ENCODE measurements around the gene HTR3A.

Gene HTR3A

DNA sequence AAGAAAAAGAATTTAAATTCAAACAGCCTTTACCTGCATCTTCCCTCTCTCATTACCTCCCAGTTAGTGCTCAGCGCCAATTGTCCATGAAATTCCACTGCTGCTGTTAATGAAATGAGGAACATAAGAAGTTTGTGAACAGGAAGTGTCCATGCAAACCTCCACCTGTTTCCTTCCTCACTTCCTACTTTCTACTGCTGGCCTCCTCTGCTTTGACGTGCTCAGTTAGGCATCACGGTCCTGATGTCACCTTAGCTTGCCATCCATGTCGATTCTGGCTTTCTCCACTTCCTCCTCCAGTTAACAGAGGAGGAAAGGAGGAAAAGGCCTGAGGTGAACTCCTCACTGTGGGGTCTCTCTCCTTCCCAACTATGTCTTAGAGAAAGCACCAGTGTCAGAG lies 26.9 kb upstream of the HTR3A start:
- Histone ChIP-seq H3K4me3 (no peak overlapping the region), H4K20me1 (no peaks in the 10 kb centered on the region), H3K4me1 (peaks cover 8% of the 10 kb centered on the region), H3K9ac (no peak overlapping the region), H3K4me2 (peak overlapping the region; percentile 49), H3K27me3 (no peaks in the 10 kb centered on the region), H3K36me3 (no peaks in the 10 kb centered on the region), H3K27ac (no peak overlapping the region), H3K9me3 (no peaks in the 10 kb centered on the region)
- no peak for TF ChIP-seq Cebpa-rat (IDR thresholded peaks at IDR 0.05)

DNA sequence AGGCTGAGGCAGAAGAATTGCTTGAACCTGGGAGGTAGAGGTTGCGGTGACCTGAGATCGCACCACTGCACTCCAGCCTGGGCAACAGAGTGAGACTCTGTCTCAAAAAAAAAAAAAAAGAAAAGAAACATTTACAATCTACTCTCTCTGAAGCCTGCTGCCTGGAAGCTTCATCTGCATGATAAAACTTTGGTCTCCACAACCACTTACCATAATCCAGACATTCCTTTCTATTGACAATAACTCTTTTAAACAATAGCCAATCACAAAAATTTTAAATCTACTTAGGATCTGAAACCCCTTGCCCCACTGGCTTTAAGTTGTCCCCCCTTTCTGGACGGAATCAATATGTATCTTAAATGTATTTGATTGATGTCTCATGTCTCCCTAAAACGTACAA lies 25.0 kb upstream of the HTR3A start:
- Histone ChIP-seq H3K4me2 (no peak overlapping the region), H4K20me1 (no peaks in the 10 kb centered on the region), H3K4me3 (no peak overlapping the region), H3K27ac (no peak overlapping the region), H3K36me3 (no peaks in the 10 kb centered on the region), H3K9me3 (no peaks in the 10 kb centered on the region), H3K4me1 (peaks cover 8% of the 10 kb centered on the region), H3K9ac (no peak overlapping the region), H3K27me3 (no peaks in the 10 kb centered on the region)
- TF ChIP-seq Cebpa-rat (IDR thresholded peaks at IDR 0.05), result no peak

DNA sequence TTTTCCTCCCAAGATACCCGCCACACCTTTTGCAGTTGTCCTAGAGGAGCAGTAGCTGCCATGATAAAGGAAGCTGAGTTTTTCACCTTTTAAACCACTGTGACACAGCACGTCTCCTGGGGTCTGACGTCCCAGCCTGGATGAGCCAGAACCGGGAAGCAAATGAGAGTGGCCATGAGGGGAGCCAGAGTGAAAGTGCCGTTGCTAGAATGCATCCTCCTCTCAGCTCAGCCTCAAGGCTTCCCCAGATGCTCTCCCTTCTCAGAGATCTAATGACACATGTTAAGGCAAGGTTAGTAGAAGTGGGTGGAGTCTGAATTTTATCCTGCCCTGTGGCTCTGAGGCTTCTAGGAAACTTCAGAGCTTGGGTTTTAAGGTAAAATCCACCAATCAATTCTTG lies 23.4 kb upstream of the HTR3A start:
- no peaks in the 10 kb centered on the region for H4K20me1 ChIP-seq
- H3K36me3 ChIP-seq, result no peaks in the 10 kb centered on the region
- no peak overlapping the region for H3K4me3 ChIP-seq
- no peaks in the 10 kb centered on the region for H3K27me3 ChIP-seq
- no peaks in the 10 kb centered on the region for H3K9me3 ChIP-seq
- no peak for TF ChIP-seq Cebpa-rat (IDR thresholded peaks at IDR 0.05)
- H3K4me2 ChIP-seq, result no peak overlapping the region
- H3K9ac ChIP-seq, result no peak overlapping the region
- H3K27ac ChIP-seq, result no peak overlapping the region
- H3K4me1 ChIP-seq, result peaks cover 8% of the 10 kb centered on the region

- no peaks in the 10 kb centered on the region for H3K27me3 ChIP-seq
- no peak overlapping the region for H3K4me3 ChIP-seq
- H3K4me2 ChIP-seq, result no peak overlapping the region
- no peaks in the 10 kb centered on the region for H3K9me3 ChIP-seq
- no peak for TF ChIP-seq Cebpa-rat (IDR thresholded peaks at IDR 0.05)
- peaks cover 8% of the 10 kb centered on the region for H3K4me1 ChIP-seq
- no peaks in the 10 kb centered on the region for H4K20me1 ChIP-seq
- H3K36me3 ChIP-seq, result no peaks in the 10 kb centered on the region
- H3K9ac ChIP-seq, result no peak overlapping the region
- no peak overlapping the region for H3K27ac ChIP-seq
These were observed 22.8 kb upstream of the HTR3A start for GRCh38 chr11:113952070-113952469.

DNA sequence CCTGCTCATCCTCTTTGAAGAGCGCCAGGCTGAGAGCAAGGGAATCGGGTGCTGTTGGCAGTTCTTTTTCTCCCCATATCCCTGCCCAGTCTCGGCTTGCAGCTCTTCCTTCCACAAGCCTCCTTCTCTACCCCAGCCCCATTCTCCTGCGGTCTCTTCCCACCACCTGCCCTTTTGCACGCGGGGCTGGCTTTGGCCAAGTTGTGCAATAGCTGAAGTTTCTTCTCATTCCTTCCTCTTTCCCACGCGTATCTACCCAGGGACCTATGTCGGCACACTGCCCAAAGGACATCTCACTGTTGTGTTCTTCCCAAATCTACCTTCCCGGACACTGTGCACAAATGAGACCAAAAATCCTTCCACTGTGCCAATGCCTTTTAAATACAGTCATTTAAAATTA lies 22.3 kb upstream of the HTR3A start:
- TF ChIP-seq Cebpa-rat (IDR thresholded peaks at IDR 0.05), result no peak
- no peaks in the 10 kb centered on the region for H3K9me3 ChIP-seq
- no peak overlapping the region for H3K9ac ChIP-seq
- H4K20me1 ChIP-seq, result no peaks in the 10 kb centered on the region
- H3K36me3 ChIP-seq, result no peaks in the 10 kb centered on the region
- no peak overlapping the region for H3K4me3 ChIP-seq
- peaks cover 8% of the 10 kb centered on the region for H3K4me1 ChIP-seq
- H3K4me2 ChIP-seq, result no peak overlapping the region
- H3K27ac ChIP-seq, result no peak overlapping the region
- no peaks in the 10 kb centered on the region for H3K27me3 ChIP-seq

GRCh38 chr11:113954235-113954634 lies 20.7 kb upstream of the HTR3A start:
- Histone ChIP-seq H3K4me1 (no peaks in the 10 kb centered on the region), H3K4me2 (no peak overlapping the region), H3K4me3 (no peak overlapping the region), H3K27ac (no peak overlapping the region), H3K36me3 (no peaks in the 10 kb centered on the region), H3K9ac (no peak overlapping the region), H3K27me3 (no peaks in the 10 kb centered on the region), H3K9me3 (no peaks in the 10 kb centered on the region), H4K20me1 (no peaks in the 10 kb centered on the region)
- no peak for TF ChIP-seq Cebpa-rat (IDR thresholded peaks at IDR 0.05)

- H3K9ac ChIP-seq, result no peak overlapping the region
- H3K4me3 ChIP-seq, result no peak overlapping the region
- no peaks in the 10 kb centered on the region for H4K20me1 ChIP-seq
- no peaks in the 10 kb centered on the region for H3K27me3 ChIP-seq
- no peaks in the 10 kb centered on the region for H3K36me3 ChIP-seq
- no peak for TF ChIP-seq Cebpa-rat (IDR thresholded peaks at IDR 0.05)
- H3K9me3 ChIP-seq, result no peaks in the 10 kb centered on the region
- H3K4me1 ChIP-seq, result no peaks in the 10 kb centered on the region
- no peak overlapping the region for H3K4me2 ChIP-seq
- H3K27ac ChIP-seq, result no peak overlapping the region
These were observed 17.9 kb upstream of the HTR3A start for GRCh38 chr11:113956986-113957385.

DNA sequence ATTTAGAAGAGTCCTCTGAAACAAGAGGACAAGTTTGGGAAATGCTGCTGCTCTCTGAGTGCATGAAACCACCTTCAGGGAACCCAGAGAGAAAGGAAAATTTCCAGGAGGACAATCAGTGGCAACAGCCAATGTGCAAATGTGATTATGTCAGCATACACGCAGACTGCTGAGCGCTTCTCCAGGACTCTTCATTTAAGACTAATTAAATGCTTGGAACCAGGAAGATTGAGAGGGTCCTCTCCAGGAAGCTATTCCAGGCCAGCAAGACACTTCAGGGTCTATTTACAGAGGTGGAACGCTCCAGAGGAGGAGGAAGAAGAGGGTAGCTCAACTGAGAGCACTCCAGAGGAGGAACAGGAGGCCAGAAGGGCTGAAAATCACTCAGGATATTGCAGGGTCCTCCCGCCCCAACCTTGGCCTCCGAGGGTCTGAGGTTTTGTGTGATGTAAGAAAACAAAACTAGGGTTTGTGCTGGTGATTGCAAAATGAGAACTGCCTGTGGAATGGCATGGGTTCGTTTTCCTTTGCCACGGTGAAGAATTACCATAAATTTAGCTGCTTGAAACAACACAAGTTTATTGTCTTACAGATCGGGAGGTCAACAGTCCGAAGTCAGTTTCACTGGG lies 14.1 kb upstream of the HTR3A start:
- Histone ChIP-seq H3K4me2 (no peak overlapping the region), H3K36me3 (no peaks in the 10 kb centered on the region), H3K9ac (no peak overlapping the region), H3K27me3 (no peaks in the 10 kb centered on the region), H3K9me3 (no peaks in the 10 kb centered on the region), H3K4me1 (no peaks in the 10 kb centered on the region), H3K4me3 (no peak overlapping the region), H3K27ac (no peak overlapping the region), H4K20me1 (no peaks in the 10 kb centered on the region)
- TF ChIP-seq Cebpa-rat (IDR thresholded peaks at IDR 0.05), result no peak

DNA sequence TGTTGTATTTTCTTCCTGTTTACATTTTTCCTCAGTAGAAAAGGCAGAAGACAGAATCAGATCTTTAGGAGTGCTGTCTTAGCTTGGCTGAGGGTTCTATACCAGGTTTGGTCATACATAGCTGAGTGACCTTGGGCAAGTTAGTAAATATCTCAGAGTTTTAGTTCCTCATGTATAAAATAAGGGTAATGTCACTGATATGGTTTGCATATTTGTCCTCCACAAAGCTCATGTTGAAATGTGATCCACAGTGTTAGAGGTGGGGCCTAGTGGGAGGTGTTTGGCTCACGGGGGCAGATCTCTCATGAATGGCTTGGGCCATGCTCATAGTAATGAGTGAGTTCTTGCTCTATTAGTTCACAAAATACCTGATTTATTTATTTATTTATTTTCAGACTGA lies 7.5 kb upstream of the HTR3A start:
- Histone ChIP-seq H3K4me3 (no peak overlapping the region), H3K36me3 (no peaks in the 10 kb centered on the region), H3K4me1 (no peaks in the 10 kb centered on the region), H3K9ac (no peak overlapping the region), H3K9me3 (no peaks in the 10 kb centered on the region), H3K27ac (no peak overlapping the region), H3K27me3 (no peaks in the 10 kb centered on the region), H3K4me2 (no peak overlapping the region), H4K20me1 (no peaks in the 10 kb centered on the region)
- no peak for TF ChIP-seq Cebpa-rat (IDR thresholded peaks at IDR 0.05)

- Histone ChIP-seq H3K4me1 (peaks cover 20% of the 10 kb centered on the region), H3K36me3 (no peaks in the 10 kb centered on the region), H3K27ac (no peak overlapping the region), H3K4me3 (no peak overlapping the region), H3K4me2 (no peak overlapping the region), H3K27me3 (0 out of 2 replicates have a peak, but pooled peaks cover 8% of the 10 kb centered on the region), H3K9ac (no peak overlapping the region), H4K20me1 (peaks cover 9% of the 10 kb centered on the region; the same call in 1 of the 2 replicates), H3K9me3 (no peaks in the 10 kb centered on the region)
- no peak for TF ChIP-seq Cebpa-rat (IDR thresholded peaks at IDR 0.05)
These were observed 3.3 kb upstream of the HTR3A start for GRCh38 chr11:113971506-113972195.
